IMR-90 (cell line): ENCODE data around the gene C4orf17.
"Not testable (repeated sequence)": the region's sequence is repeated elsewhere in the genome, so short reads cannot be mapped to it uniquely, and the experiment has no call there.

ENCODE experiments used
- POLR2A ChIP-seq: IDR thresholded peaks from 2 replicates; pipeline ENCODE4 v1.6.1; 2012; ENCODE audit warnings: mild to moderate bottlenecking, low read depth, low read length
- RFX5 ChIP-seq: IDR thresholded peaks from 2 replicates; pipeline ENCODE4 v1.8.0; 2012; ENCODE audit warnings: low read depth, mild to moderate bottlenecking, low read length, moderate library complexity

DNA sequence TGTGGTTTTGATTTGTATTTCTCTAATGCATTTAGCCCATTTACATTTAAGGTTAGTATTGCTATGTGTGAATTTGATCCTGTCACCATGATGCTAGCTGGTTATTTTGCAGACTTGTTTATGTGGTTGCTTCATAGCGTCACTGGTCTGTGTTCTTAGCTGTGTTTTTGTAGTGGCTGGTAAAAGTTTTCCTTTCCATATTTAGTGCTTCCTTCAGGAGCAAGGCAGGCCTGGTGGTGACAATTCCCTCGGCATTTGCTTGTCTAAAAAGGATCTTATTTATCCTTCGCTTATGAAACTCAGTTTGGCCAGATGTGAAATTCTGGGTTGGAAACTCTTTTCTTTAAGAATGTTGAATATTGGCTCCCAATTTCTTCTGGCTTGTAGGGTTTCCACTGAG lies 23.9 kb downstream of the C4orf17 start:
- not testable (repeated sequence) for TF ChIP-seq POLR2A, RFX5
